Nucleus accumbens (tissue), 56 donors: ENCODE results near the gene COPZ1.

ENCODE experiments used
- DNase-seq, 56 donors: peaks; one replicate each; lab custom pipeline; 2025; lab: John Stamatoyannopoulos, UW

The COPZ1 gene

GRCh38 chr12:54357506-54358190, 32.7 kb downstream of the COPZ1 start:
- peak in 1 of 56 donors; percentile 43 for DNase-seq

DNA sequence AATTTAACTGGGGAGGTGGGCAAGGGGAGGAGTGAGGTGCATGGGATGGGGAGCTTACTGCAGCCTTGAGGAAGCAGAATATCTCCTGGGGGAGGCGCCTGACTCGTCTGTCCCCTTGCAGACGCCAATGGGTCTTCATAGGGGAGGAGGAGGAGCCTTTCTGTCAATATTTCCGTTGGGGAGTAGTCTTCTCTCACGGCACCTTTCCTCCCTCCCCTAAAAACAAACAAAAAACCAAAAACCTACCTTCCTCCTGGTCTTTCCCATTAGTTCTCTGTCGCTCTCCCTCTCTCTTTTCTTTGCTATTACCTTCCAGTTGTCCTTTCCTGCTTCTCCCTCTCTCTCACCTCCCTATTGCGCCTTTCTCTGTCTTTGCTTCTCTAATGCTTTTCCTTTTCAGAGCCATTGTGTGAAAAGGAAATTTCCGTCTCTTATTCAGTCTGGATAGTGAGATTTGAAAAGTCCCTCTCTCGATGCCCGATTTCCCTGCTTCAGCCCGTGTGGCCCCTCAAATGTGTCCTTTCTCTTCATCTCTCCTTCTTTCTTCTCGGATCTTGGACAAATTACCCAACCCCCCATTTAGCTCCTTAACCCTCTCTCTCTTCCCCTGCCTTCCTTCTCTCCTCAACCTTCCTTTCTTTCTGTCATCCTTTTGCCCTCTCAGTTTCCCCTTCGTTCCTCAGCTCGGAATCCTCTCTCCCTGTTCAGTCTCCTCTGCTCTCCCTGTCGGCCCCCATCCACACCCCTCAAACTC, 33.4 kb downstream of the COPZ1 start:
- DNase-seq, result peak in 19 of 56 donors; percentile 11 to 64 (median 29)

DNA sequence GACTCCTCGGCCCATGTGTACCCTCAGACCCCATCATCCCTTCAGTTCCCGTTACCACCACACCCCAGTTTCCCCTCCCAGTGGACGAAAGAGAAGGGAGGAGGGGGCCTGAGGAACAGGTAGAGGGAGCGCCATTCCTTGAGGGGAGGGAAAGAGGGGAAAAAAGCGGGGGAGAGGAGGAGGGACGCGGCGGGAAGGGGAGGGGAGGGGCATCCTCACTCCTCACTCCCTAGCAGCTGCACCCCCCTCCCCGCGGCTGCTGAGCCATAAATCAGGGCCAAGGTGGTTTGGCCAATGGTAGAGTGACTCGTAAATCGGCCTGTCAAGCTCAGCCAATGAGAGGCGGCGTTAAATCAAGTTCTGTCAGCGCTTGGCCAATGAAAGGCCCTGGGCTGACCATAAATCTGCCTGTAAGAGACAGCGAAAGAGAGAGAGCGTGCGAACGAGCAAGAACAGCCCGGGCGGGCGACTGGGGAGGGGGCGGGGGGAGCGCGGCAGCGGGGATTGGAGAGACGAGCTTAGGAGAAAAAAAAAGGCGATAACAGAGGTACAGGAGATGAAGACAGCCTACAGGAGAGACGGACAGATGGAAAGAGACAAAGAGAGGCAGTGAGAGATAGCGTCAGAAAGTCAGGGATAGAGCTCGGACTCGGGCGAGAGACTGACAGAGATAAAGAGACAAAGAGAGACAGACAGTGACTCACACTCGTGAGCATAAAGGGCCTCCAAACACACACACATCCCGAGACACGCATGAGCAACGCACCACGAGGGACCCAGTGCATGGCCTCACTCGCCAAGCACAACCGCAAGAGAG, 34.2 kb downstream of the COPZ1 start:
- peak; percentile 58 to 99 (median 97) for DNase-seq

DNA sequence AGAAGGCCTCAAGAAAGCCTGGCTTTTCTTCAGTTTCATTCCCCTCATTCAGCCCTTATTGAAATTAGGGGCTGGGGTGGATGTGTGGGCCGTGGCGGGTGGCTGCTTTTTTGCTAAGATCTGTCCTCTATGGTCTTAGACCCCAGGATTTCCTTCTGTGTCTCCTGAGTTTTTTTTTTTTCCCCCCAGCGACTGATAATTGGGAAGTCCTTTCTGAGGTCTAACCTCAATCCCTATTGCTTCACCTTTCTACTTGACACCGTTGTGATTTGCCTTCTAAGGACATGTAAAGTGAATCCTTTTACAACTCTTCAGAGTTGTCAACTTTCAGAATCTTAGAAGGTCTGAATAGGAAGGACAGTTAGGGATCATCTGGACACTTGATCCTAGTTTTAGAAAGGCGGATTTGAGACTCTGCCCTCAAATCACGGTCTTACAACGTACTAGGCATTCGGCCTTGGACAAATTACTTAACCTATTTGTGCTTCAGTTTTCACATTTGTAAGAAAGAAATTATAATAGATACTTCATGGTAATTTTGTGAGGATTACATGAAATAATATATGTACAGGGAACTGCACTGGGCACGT, 34.9 kb downstream of the COPZ1 start:
- no peak for DNase-seq

DNA sequence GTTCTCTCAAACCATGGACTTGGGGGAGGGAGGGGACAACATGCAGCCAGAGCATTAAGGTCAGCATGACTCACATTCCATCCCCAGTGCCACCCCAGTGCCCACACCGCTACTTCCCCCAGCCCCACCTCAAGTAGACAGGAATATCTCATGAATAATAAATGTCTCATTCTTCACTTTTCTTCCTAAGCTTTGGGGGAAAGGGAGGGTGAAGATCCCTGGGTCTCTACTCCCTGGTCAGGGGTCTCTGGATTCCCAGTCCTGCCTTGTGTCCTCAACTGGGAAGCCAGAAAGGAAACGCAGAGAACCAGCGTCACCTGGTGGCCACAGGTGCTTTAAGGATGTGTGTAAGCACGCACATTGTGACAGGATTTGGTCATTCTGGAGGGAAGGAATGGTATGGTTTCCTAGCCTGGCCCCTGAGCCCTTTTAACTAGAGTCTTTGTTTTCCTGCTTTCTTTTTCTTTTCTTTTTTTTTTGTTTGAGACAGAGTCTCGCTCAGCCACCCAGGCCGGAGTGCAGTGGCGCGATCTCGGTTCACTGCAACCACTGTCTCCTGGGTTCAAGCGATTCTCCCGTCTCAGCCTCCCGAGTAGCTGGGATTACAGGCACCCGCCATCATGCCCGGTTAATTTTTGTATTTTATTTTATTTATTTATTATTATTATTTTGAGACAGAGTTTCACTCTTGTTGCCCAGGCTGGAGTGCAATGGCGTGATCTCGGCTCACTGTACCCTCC, 36.0 kb downstream of the COPZ1 start:
- peak in 48 of 56 donors; percentile 14 to 89 (median 52) for DNase-seq

- DNase-seq, result no peak
Observed at GRCh38 chr12:54363047-54363446, 38.1 kb downstream of the COPZ1 start.

GRCh38 chr12:54363618-54364017, 38.7 kb downstream of the COPZ1 start:
- DNase-seq, result no peak

GRCh38 chr12:54364413-54364812, 39.5 kb downstream of the COPZ1 start, which contains the start of gene GPR84:
Gene GPR84 (minus strand): TSS chr12:54364486. CDS start chr12:54363851, 635 bp downstream.
- DNase-seq, result peak in 1 of 56 donors; percentile 21

DNA sequence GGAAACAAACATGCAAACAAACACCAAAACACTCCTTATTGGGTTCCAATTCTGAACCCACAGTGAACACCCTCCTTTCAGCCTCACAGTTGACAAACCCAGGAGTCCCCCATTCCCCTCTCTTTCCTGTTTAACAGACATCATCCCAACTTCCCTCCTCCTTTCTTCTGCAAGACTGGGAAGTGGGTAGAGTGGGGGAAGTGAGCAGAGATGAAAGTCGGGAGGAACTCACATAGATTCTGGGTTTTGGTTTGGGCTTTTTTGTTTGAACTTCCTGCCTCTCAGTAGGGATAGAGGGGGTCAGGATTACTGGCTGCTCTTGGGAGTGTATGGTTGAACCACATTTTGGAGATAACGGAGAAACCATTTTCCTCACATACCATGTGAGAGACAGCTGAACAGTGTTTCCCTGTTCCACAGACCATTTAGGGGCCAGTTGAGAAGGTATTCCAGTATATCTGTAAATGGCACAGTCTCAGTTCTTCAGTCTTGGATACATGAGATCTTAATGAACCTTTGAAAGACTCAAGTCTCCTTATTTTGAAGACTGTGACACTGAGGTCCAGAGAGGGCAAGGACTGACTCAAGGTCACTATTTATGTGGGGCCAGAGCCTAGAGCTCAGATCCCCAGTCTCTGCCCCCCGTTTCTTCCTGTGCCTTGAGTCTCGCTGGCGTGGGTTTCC, 43.2 kb downstream of the COPZ1 start:
- no peak for DNase-seq

DNA sequence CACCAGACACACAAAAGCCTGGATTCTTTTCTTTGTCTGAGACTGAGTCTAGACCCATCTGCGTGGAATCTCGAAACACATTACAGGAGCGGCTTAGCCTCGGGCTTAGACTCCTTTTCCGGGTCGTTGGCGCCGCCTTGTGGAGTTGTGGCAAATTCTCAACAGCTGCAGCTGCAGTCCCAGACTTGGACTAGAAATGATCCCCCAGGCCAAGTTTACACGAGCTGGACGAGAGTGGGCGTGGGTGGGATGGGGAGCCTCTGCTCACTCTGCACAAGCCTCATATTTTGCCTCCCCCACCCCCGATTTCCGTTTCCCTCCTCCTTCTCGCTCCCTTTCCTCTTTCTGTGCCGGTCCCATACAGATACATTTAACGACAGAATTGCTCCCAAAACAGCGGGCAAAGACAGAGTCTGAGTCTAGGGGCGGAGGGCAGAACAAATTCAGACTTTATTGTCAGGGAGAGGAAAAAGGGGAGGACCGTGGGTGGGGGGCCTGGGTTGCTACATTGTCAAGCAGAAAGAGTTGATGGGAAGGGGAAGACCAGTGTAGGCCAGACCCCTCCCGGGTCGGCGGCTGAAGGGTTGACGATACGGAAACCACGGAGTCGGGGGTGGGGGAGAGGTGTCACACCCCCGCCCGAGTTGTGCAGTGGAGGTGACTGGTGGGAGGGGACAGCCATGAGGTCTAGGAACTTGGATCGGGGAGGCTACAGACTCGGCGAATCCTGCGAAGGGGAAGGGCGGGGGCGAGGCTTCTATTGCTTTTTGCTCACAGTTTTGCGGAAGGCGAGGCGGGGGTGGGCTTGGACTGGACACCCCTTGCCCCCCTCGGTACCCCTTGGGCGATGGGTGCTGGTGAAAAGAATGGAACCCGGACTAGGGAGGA, 44.0 kb downstream of the COPZ1 start:
- DNase-seq, result peak in 52 of 56 donors; percentile 32 to 93 (median 72)

DNA sequence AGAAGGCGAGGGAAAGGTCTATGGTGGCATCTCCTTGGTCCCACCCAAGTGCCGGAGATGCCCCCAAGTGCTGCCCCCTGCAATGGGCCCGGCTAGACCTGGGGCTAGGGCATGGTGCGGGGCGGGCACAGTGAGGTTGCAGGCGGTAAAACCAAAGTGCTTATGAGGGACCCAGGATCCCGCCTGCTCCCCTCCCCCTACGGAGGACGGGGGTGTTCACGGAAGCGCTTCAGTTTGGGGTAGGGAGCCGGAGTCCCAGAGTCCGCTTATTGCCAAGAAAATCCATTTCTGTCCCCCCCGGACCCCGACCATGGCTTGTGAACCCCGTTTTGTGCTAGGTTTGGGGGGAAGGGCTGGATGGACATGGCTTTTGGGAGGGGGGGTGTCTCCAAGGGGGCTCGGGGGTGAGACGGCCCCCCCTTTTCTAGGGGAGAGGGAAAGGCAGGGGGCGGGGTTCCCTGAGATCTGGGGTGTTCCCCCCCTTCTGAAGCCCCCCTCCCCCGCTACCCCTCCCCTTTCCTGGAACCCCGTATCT, 44.7 kb downstream of the COPZ1 start:
- no peak for DNase-seq

GRCh38 chr12:54370171-54370730, 45.3 kb downstream of the COPZ1 start:
- DNase-seq, result peak in 47 of 56 donors; percentile 18 to 82 (median 57)

- peak in 9 of 56 donors; percentile 13 to 60 (median 30) for DNase-seq
Observed at GRCh38 chr12:54371328-54372112, 46.6 kb downstream of the COPZ1 start.

- DNase-seq, result no peak
Observed at GRCh38 chr12:54372113-54372806, 47.3 kb downstream of the COPZ1 start.

GRCh38 chr12:54373649-54374561, 49.0 kb downstream of the COPZ1 start:
- no peak for DNase-seq
